ENCODE results near the gene PLCB1. TPM values are rescaled to one million over a fixed set of nuclear protein-coding genes. Genes with fewer than 3 reads are reported as not detected.

PLCB1 gene
- total RNA-seq, 2 experiments from 2014 or later, result 6.1 to 6.2 TPM

GRCh38 chr20:8190043-8190880 is 58.2 kb downstream of the PLCB1 start:
- DNase-seq (no peak), ATAC-seq (ENCODE audit: low read depth) (no peak)
- POLR2A ChIA-PET, result no interaction called here
- Mint-ChIP-seq H3K36me3 (no peaks in the 10 kb centered on the region), H3K9me3 (no peaks in the 10 kb centered on the region), H3K27me3 (no peaks in the 10 kb centered on the region), H3K4me3 (no peak overlapping the region), H3K4me1 (no peaks in the 10 kb centered on the region), H3K27ac (no peak overlapping the region)

- ATAC-seq (ENCODE audit: low read depth) (no peak), DNase-seq (no peak)
- POLR2A ChIA-PET, result no interaction called here
- no peaks in the 10 kb centered on the region for H3K36me3 Mint-ChIP-seq
- peaks cover 4% of the 10 kb centered on the region for H3K9me3 Mint-ChIP-seq
- H3K4me1 Mint-ChIP-seq, result no peaks in the 10 kb centered on the region
- no peak overlapping the region for H3K4me3 Mint-ChIP-seq
- H3K27ac Mint-ChIP-seq, result no peak overlapping the region
- peaks cover 4% of the 10 kb centered on the region for H3K27me3 Mint-ChIP-seq
Measured at GRCh38 chr20:8194721-8195120, 62.7 kb downstream of the PLCB1 start.

GRCh38 chr20:8196096-8196495 is 64.0 kb downstream of the PLCB1 start:
- Mint-ChIP-seq H3K27me3 (peaks cover 4% of the 10 kb centered on the region), H3K27ac (no peak overlapping the region), H3K4me3 (no peak overlapping the region), H3K4me1 (no peaks in the 10 kb centered on the region), H3K9me3 (peaks cover 4% of the 10 kb centered on the region), H3K36me3 (no peaks in the 10 kb centered on the region)
- DNase-seq, result no peak
- ATAC-seq (ENCODE audit: low read depth), result no peak
- POLR2A ChIA-PET, result no interaction called here

GRCh38 chr20:8200220-8200619 is 68.2 kb downstream of the PLCB1 start:
- Mint-ChIP-seq H3K4me1 (no peaks in the 10 kb centered on the region), H3K27me3 (peaks cover 4% of the 10 kb centered on the region), H3K9me3 (peaks cover 4% of the 10 kb centered on the region), H3K27ac (no peak overlapping the region), H3K36me3 (no peaks in the 10 kb centered on the region), H3K4me3 (no peak overlapping the region)
- DNase-seq, result no peak
- POLR2A ChIA-PET, result no interaction called here
- ATAC-seq (ENCODE audit: low read depth), result no peak

- H3K27me3 Mint-ChIP-seq, result peaks cover 5% of the 10 kb centered on the region
- ATAC-seq (ENCODE audit: low read depth) (no peak), DNase-seq (no peak)
- no peak overlapping the region for H3K27ac Mint-ChIP-seq
- no peaks in the 10 kb centered on the region for H3K9me3 Mint-ChIP-seq
- no peaks in the 10 kb centered on the region for H3K36me3 Mint-ChIP-seq
- no peaks in the 10 kb centered on the region for H3K4me1 Mint-ChIP-seq
- POLR2A ChIA-PET, result no interaction called here
- H3K4me3 Mint-ChIP-seq, result no peak overlapping the region
Measured at GRCh38 chr20:8203366-8203765, 71.3 kb downstream of the PLCB1 start.

GRCh38 chr20:8205996-8206395 is 73.9 kb downstream of the PLCB1 start:
- H3K36me3 Mint-ChIP-seq, result no peaks in the 10 kb centered on the region
- no peak overlapping the region for H3K27ac Mint-ChIP-seq
- H3K4me3 Mint-ChIP-seq, result no peak overlapping the region
- DNase-seq (no peak), ATAC-seq (ENCODE audit: low read depth) (no peak)
- no peaks in the 10 kb centered on the region for H3K9me3 Mint-ChIP-seq
- peaks cover 5% of the 10 kb centered on the region for H3K27me3 Mint-ChIP-seq
- H3K4me1 Mint-ChIP-seq, result no peaks in the 10 kb centered on the region
- POLR2A ChIA-PET, result no interaction called here

- POLR2A ChIA-PET, result no interaction called here
- Mint-ChIP-seq H3K36me3 (no peaks in the 10 kb centered on the region), H3K27ac (no peak overlapping the region), H3K9me3 (no peaks in the 10 kb centered on the region), H3K4me1 (peaks cover 2% of the 10 kb centered on the region), H3K4me3 (no peak overlapping the region), H3K27me3 (peaks cover 5% of the 10 kb centered on the region)
- DNase-seq (no peak), ATAC-seq (ENCODE audit: low read depth) (no peak)
Measured at GRCh38 chr20:8208226-8208625, 76.2 kb downstream of the PLCB1 start.

GRCh38 chr20:8209061-8209460 is 77.0 kb downstream of the PLCB1 start:
- Mint-ChIP-seq H3K36me3 (no peaks in the 10 kb centered on the region), H3K27me3 (peaks cover 5% of the 10 kb centered on the region), H3K4me1 (peaks cover 10% of the 10 kb centered on the region), H3K9me3 (no peaks in the 10 kb centered on the region), H3K4me3 (no peak overlapping the region), H3K27ac (no peak overlapping the region)
- POLR2A ChIA-PET, result no interaction called here
- no peak for DNase-seq
- no peak for ATAC-seq (ENCODE audit: low read depth)

GRCh38 chr20:8210749-8211148 is 78.7 kb downstream of the PLCB1 start:
- H3K36me3 Mint-ChIP-seq, result no peaks in the 10 kb centered on the region
- H3K27me3 Mint-ChIP-seq, result peaks cover 5% of the 10 kb centered on the region
- H3K4me3 Mint-ChIP-seq, result no peak overlapping the region
- POLR2A ChIA-PET, result no interaction called here
- H3K27ac Mint-ChIP-seq, result no peak overlapping the region
- no peaks in the 10 kb centered on the region for H3K9me3 Mint-ChIP-seq
- H3K4me1 Mint-ChIP-seq, result peaks cover 19% of the 10 kb centered on the region
- DNase-seq, result no peak
- ATAC-seq (ENCODE audit: low read depth), result no peak

- POLR2A ChIA-PET, result no interaction called here
- Mint-ChIP-seq H3K4me1 (peaks cover 24% of the 10 kb centered on the region), H3K36me3 (no peaks in the 10 kb centered on the region), H3K9me3 (no peaks in the 10 kb centered on the region), H3K27me3 (peaks cover 5% of the 10 kb centered on the region), H3K4me3 (no peak overlapping the region), H3K27ac (no peak overlapping the region)
- no peak for DNase-seq
- ATAC-seq (ENCODE audit: low read depth), result no peak
Measured at GRCh38 chr20:8212286-8212685, 80.2 kb downstream of the PLCB1 start.

GRCh38 chr20:8213270-8213669 is 81.2 kb downstream of the PLCB1 start:
- H3K27me3 Mint-ChIP-seq, result peaks cover 2% of the 10 kb centered on the region
- ATAC-seq (ENCODE audit: low read depth), result no peak
- no peaks in the 10 kb centered on the region for H3K36me3 Mint-ChIP-seq
- POLR2A ChIA-PET, result no interaction called here
- peak overlapping the region; percentile 87 for H3K27ac Mint-ChIP-seq
- H3K4me1 Mint-ChIP-seq, result peaks cover 25% of the 10 kb centered on the region
- H3K9me3 Mint-ChIP-seq, result no peaks in the 10 kb centered on the region
- no peak for DNase-seq
- H3K4me3 Mint-ChIP-seq, result peak overlapping the region; percentile 78

GRCh38 chr20:8213831-8214587 is 81.9 kb downstream of the PLCB1 start:
- no peak for DNase-seq
- Mint-ChIP-seq H3K36me3 (no peaks in the 10 kb centered on the region), H3K4me1 (peaks cover 25% of the 10 kb centered on the region), H3K27ac (peak overlapping the region; percentile 87), H3K9me3 (no peaks in the 10 kb centered on the region), H3K4me3 (peak overlapping the region; percentile 78), H3K27me3 (peaks cover 2% of the 10 kb centered on the region)
- POLR2A ChIA-PET, result no interaction called here
- ATAC-seq (ENCODE audit: low read depth), result peak; percentile 84

GRCh38 chr20:8215361-8215781 is 83.3 kb downstream of the PLCB1 start:
- no peaks in the 10 kb centered on the region for H3K9me3 Mint-ChIP-seq
- H3K36me3 Mint-ChIP-seq, result no peaks in the 10 kb centered on the region
- H3K4me1 Mint-ChIP-seq, result peaks cover 25% of the 10 kb centered on the region
- ATAC-seq (ENCODE audit: low read depth), result no peak
- no peak for DNase-seq
- no peak overlapping the region for H3K27ac Mint-ChIP-seq
- POLR2A ChIA-PET, result no interaction called here
- no peak overlapping the region for H3K4me3 Mint-ChIP-seq
- no peaks in the 10 kb centered on the region for H3K27me3 Mint-ChIP-seq

Measured in activated naive CD8-positive, alpha-beta T cell treated with anti-CD3 and anti-CD28 coated beads, Interleukin-2, amount 10 ng/mL, durations not matched to agents 7 days and 5 days (primary cell).